HPDE6-E6E7 (cell line): ENCODE data around the gene UIMC1.
A peak's percentile ranks its signal among the peaks of the same experiment; 100 is the strongest.
"Not testable (repeated sequence)": the region's sequence is repeated elsewhere in the genome, so short reads cannot be mapped to it uniquely, and the experiment has no call there.

Source experiments
- DNase-seq: peaks from one replicate; pipeline ENCODE4 v3.0.0; 2011; ENCODE audit warnings: missing footprints; ENCODE audit errors: extremely low spot score

UIMC1 gene

DNA sequence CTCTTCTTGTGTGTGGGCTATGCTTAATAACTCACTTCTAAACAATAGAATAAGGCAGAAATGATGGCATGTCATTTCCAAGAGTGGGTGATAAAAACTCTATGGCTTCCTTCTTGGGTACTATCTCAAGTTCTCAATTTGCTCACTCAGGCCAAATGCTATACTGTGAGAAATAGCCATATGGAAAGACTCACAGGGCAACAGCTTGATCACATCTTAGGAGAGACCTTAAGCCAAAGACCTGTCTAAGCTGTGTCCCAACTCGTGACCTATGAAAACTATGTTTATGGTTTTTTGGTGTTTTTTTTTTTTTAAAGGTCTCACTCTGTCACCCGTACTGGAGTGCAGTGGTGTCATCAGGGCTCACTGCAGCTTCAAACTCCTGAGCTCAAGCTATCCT, 2.1 kb upstream of the UIMC1 start:
- DNase-seq: no peak

DNA sequence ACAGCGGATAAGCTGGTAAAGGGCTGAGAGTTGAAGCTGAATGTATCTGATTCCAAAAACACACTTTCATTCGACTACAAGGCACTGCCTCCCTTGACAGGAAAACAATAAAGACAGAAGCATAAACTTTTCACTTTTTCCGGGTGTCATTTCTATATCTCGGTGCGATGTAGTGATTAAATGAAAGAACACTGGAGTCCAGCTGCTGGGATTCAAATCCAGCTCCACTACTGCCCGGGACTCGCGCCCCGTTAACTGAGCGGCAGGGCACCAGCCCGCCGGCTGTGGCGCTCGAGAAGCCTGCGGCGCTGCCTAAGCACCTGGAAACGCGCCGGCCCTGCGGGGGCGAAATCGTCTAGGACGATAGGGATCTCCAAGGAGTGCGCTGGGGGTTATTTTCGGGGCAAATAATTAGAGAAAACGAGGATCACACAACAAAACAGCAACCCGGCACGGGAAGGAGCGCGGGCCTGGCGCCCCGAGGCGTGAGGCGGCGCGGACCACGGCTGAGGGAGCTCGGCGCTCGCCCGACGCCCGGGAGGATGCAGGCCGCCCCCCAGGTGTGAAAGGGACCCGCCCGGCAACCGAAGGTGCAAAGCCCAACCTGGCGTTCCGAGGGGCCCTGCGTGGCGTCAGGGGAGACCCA, 837 bp downstream of the UIMC1 start:
- DNase-seq: peak; percentile 54

DNA sequence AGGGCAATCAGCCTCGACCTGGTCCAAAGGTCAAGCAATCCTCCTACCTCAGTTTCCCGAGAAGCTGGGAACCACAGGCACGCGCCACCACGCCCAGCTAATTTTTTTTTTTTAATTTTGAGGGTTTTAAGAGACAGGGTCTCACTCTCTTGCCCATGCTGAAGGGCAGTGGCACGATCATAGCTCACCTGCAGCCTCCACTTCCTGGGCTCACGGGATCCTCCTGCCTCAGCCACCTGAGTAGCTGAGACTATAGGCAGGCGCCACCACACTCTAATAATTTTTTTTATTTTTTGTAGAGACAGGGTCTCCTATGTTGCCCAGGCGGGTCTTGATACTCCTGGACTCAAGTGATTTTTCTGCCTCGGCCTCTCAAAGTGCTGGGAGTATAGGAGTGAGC, 1.6 kb downstream of the UIMC1 start:
- DNase-seq: no peak

DNA sequence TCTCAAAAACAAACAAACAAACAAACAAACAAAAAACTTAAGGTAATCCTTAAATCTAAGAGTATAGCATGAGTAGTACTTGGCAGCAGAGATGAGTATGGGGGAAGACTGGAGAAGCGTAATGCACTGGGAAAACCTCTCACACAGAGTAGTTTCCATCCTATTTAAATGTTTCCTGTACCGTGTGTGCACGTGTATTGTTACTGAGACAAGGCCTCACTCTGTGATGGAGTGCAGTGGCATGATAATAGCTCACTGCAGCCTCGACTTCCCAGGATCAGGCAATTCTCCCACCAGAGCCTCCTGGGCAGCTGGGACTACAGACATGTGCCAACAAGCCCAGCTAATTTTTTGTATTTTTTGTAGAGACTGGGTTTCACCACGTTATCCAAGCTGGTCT, 2.9 kb downstream of the UIMC1 start:
- DNase-seq: no peak

DNA sequence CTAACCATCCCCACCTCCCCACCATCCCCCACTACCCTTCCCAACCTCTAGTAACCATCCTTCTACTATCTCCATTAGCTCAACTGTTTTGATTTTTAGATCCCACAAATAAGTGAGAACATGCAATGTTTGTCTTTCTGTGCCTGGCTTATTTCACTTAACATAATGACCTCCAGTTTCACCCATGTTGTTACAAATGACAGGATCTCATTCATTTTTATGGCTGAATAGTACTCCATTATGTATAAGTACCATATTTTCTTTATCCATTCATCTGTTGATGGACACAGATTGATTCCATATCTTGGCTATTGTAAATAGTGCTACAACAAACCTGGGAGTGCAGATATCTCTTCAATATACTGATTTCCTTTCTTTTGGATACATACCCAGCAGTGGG, 7.1 kb downstream of the UIMC1 start:
- not testable (repeated sequence) for DNase-seq

DNA sequence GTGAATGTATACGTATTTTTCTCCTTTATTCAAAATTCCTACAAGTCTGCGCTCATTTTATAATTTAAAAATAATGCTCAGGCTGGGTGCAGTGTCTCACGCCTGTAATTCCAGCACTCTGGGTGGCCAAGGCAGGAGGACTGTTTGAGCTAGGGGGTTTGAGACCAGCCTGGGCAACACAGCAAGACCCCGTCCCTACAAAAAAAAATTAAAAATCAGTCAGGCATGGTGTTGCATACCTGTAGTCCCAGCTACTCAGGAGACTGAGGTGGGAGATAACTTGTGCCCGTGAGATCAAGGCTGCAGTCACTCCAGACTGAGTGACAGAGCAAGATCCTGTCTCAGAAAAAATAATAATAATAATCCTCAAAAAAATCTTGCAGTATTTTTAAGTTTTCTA, 7.8 kb downstream of the UIMC1 start:
- DNase-seq: no peak

DNA sequence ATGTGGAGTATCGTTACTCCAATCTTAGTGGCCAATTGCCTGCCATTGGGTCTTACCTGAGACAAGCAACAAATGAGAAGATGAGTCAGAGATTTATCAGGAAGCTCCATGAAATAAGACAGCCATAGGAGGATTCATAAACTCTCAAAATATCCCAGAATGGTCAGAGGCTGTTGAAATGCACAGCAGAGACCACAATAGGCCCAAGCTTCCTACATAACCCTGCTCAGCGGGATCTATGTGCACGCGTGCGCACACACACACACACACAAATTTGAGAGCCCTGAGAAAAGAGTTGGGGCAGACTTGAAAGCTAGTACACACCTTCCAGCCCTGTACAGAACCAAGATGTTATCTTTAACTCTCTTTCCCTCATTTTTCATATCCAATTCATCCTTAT, 9.8 kb downstream of the UIMC1 start:
- peak; percentile 13 for DNase-seq

DNA sequence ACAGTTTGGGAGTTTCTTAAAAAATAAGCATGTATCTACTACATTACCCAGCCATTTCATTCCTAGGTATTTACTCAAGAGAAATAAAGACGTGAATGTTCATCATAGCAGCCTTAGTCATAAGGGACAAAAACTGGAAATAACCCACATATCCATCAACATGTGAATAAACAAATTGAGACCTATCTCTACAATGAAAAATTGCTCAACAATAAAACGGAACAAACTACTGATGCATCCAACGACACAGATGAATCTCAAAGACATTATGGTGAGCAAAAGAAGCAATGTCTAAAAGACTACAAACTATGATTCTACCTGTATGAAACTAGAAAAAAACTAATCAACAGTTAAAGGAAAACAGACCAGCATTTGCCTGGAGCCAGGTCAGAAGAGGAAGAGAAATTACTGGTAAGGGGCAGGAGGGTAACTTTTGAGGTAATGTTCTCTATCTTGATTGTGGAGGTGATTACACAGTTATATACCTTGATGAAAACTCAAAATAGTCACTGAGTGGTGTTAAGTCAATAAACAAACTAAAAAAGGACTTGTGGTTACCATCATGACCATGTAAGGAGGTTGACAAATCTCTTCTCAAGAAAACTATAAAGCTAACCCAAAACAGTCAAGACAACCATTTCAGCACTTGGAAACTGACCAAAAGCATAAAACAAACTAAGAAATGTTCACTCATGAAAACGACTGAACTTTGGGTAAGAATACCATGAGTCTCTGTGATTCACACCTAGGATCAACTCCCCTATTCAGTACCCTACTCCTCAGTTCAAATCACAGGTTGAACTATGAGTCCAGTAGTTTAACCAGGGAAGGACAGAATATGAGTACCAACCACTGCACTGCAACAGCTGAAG, 10.4 kb downstream of the UIMC1 start:
- no peak for DNase-seq

DNA sequence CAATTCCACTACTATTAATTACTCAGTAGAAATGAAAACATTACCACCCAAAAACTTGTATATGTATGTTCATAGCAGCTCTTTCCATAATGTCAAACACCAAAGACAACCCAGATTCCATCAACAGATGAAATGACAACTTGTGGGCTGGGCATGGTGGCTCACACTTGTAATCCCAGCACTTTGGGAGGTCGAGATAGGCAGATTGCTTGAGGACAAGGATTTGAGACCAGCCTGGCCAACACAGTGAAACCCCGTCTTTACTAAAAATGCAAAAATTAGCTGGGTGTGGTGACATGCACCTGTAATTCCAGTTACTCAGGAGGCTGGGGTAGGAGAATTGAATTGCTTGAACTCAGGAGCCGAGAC, 11.5 kb downstream of the UIMC1 start:
- DNase-seq: no peak

DNA sequence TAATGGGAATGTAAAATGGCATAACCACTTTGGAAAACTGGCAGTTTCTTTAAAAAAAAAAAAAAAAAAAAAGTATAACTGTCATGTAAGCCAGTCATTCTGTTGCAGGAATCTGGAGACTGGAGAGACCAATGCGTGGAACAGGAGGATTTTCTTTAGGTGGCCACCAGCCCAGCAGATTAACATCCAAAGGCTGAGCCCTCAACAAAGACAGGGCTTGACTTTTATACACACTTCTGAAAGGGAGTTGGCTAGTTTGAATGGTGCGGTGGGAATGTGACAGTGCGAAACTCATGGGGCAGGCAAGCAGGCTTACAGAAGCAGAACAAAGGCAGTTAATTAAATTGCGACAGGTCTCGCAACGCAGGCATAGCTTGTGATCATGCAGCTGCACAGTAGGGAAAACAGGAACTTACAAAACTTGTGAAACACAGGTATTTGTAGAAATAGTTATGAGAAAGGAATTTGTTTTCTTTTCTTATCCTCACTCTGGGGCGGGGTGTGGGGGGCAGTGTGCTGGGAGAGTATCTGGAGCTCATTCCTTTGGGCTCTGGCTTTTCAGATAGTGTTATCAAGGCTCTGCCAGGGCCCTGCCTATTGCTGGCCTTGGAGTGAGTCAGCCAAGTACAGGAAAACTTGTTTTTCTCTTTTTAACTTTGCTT, 12.0 kb downstream of the UIMC1 start:
- DNase-seq: no peak

DNA sequence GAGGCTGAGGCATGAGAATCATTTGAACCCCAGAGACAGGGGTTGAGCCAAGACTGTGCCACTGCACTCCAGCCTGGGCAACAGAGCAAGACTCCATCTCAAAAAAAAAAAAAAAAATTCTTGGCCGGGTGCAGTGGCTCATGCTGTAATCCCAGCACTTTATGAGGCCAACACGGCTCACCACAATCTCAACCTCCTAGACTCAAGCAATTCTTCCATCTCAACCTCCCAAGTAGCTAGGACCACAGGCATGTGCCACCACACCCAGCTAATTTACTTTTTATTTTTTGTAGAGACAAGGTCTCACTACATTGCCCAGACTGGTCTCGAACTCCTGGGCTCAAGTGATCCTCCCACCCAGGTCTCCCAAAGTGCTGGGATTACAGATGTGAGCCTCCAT, 13.5 kb downstream of the UIMC1 start:
- DNase-seq: not testable (repeated sequence)

DNA sequence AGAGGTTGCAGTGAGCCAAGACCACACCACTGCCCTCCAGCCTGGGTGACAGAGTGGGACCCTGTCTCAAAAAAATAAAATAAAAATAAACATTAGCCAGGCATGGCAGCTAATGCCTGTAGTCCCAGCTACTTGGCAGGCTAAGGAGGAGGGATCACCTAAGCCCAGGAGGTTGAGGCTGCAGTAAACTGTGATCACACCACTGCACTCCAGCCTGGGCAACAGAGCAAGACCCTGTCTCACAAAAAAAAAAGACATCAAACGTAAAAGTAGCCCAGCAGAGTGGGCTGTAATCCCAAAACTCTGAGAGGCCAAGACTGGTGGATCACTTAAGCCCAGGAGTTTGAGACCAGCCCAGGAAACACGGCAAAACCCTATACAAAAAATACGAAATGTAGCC, 19.0 kb downstream of the UIMC1 start:
- no peak for DNase-seq

DNA sequence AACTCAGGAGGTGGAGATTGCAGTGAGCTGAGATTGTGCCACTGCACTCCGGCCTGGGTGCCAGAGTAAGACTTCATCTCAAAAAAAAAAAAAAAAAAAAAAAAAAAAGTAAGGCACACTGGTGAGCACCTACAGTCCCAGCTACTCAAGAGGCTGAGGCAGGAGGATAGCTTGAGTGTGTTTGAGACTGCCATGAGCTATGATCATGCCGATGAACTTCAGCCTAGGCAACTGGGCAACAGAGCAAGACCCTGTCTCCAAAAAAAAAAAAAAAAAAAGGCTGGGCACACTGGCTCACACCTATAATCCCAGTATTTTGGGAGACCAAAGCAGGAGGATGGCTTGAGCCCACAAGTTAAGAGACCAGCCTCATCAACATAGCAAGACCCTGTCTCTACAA, 20.3 kb downstream of the UIMC1 start:
- DNase-seq: no peak

DNA sequence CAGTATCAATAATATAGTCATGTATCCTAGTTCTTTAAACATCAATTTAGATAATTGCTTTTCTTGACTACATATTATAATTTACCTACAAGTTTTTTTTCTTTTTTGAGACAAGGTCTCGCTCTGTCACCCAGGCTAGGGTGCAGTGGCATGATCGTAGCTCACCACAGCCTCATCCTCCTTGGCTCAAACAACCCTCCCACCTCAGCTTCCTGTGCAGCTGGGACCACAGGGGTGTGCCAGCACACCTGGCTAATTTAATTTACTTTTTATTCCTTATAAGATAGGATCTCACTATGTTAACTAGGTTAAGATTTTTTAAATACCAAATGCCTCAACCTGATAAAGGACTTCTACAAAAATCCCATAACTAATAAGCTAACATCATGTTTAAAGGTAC, 21.1 kb downstream of the UIMC1 start:
- no peak for DNase-seq

DNA sequence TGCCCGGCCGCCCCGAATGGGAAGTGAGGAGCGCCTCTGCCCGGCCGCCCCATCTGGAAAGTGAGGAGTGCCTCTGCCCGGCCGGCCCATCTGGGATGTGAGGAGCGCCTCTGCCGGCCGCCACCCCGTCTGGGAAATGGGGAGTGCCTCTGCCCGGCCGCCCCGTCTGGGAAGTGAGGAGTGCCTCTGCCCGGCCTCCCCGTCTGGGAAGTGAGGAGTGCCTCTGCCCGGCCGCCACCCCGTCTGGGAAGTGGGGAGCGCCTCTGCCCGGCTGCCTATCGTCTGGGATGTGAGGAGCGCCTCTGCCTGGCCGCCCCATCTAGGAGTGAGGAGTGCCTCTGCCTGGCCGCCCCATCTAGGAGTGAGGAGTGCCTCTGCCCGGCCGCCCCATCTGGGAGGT, 22.4 kb downstream of the UIMC1 start:
- not testable (repeated sequence) for DNase-seq

DNA sequence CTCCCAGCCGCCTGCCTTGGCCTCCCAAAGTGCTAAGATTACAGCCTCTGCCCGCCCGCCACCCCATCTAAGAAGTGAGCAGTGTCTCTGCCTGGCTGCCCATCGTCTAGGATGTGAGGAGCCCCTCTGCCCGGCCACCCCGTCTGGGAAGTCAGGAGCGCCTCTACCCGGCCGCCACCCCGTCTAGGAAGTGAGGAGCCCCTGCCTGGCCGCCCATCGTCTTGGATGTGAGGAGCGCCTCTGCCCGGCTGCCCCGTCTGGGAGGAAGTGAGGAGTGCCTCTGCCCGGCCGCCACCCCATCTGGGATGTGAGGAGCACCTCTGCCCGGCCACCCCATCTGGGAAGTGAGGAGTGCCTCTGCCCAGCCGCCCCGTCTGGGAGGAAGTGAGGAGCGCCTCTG, 23.0 kb downstream of the UIMC1 start:
- DNase-seq: not testable (repeated sequence)

DNA sequence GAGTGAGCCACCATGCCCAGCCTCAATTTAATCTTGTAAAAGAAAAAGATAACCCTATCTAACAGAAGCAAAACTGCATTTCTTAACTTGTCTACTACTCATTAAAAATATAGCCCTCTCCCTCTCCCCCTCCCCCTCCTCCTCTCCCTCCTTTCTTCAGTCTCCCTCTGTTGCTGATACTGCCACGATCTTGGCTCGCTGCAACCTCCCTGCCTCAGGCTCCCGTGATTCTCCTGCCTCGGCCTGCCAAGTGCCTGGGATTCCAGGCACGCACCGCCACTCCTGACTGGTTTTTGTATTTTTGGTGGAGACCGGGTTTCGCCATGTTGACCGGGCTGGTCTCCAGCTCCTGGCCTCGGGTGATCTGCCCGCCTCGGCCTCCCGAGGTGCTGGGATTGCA, 23.5 kb downstream of the UIMC1 start:
- DNase-seq: not testable (repeated sequence)

DNA sequence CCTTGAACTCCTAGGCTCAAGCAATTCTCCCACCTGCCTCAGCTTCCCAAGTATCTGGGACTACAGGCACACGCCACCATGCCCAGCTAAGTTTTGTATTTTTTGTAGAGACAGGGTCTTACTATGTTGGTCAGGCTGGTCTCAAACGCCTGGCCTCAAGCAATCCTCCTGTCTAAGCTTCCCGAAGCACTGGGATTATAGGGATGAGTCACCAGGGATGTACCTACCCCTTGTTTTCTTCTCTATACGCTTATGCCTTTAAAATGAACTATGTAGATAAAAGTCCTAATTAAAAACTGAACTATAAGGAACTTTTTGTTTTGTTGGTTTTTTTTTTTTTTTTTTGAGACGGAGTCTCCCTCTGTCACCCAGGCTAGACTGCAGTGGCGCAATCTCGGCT, 25.8 kb downstream of the UIMC1 start:
- no peak for DNase-seq

DNA sequence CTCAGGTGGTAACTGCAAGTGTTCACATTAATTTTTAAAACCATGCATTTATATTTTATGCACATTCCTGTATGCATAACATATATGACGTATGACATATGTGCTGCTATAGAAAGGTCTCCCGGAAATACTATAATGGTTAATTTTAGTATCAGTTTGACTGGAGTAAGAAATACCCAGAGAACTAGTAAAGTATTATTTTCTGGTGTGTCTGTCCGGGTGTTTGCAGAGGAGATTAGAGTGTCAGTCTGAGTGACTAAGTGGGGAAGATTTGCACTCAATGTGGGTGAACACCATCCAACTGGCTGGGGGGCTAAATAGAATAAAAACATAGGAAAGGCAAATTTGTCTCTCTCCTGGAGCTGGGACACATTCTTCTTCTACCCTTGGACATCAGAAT, 26.9 kb downstream of the UIMC1 start:
- DNase-seq: no peak

DNA sequence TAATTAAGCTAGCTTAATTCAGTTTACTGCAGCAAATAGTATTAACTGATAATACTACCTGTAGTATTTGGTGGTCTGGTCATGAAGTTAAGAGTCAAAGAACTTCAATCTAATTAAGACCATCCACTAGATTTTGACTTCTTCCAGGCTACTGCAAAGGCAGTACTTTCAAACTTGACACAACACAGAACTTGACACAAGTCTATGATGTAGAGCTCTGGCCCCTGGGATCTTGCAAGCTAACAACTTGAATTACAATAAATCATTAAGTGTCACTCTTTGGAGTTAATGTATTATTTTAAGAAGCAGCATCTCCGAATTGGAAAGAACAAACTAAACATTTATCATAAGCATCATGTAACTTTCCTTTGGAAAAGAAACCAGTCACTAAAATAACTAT, 40.9 kb downstream of the UIMC1 start:
- no peak for DNase-seq

DNA sequence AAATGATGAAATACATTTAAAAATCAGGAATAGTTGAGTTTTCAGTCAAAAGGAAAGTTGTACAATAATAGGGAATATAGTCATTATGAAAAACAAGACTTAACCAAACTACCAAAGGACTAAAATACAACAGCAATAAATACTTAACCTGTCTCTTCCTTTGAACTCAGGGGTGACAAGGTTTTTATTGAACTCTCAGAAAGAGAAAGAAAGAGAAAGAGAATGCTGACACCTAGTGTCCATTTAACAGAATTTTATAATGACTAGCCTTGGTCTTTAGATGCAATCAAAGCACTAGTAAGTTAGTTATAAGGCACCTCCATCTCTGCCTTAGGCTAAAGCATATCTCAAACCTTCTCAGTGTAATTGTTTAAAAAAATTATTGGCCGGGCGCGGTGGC, 47.5 kb downstream of the UIMC1 start:
- DNase-seq: peak; percentile 14

DNA sequence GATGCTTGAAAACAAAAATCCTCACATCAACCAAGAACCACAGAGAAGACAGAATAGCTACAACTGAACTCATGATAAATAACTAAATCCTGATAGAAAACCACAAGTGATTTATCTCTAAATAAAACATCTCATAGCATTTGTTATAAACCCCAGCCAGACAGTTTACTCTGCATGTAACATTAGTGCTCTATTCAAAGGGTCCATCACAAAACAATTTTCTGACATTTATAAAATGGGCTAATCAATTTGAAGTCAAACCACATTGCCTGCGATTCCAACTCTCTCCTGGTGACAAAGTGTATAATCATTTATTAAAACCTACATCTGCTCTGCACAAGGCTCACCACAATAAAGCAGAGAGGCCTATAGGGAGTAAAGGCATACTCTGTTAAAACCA, 49.8 kb downstream of the UIMC1 start:
- DNase-seq: no peak

DNA sequence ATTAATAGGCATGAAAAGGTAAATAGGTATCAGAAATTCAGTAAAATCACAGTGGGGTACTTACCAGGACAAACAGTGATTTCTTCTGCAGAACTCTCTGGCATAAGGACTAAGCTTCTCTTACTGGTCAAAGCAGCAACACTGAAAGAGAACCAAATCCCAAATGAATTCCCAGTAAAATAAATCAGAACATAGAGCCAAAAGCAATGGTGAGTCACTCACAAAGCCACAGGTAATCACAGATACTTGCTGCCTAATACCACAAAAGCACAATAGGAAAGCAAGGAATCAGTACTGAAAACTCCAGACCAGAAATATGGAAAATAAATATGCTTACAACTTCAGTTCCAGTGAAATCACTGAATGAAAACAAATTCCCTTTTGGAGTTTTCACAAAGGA, 50.7 kb downstream of the UIMC1 start:
- peak; percentile 13 for DNase-seq
